Colon (tissue), 2 donors: ENCODE data around the gene VGLL4.

ENCODE experiments used
- FAIRE-seq: peaks from 2 replicates; lab custom pipeline; 2012; peaks lifted over from hg19 to GRCh38; lab: Jason Lieb, UNC
- donor health status: control.
- donor health status: control.

Gene VGLL4

DNA sequence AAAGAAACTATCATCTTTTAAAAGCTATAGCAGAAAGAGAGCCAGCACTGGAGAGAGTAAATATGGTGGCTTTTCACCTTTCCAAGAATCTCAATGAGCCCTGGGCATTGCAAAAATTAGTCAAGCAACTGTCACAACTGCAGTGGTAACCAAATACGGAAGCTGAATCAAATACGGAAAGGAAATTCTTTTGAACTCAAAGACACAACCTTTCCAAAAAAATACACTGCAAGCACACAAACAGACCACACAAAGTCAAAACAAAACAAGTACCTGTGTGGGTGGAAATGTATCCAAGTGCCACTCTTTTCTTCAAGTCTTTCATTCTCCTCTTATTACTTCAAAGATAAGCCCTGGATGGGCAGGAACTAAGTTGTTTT lies 17.6 kb downstream of the VGLL4 start:
- FAIRE-seq, result no peak

DNA sequence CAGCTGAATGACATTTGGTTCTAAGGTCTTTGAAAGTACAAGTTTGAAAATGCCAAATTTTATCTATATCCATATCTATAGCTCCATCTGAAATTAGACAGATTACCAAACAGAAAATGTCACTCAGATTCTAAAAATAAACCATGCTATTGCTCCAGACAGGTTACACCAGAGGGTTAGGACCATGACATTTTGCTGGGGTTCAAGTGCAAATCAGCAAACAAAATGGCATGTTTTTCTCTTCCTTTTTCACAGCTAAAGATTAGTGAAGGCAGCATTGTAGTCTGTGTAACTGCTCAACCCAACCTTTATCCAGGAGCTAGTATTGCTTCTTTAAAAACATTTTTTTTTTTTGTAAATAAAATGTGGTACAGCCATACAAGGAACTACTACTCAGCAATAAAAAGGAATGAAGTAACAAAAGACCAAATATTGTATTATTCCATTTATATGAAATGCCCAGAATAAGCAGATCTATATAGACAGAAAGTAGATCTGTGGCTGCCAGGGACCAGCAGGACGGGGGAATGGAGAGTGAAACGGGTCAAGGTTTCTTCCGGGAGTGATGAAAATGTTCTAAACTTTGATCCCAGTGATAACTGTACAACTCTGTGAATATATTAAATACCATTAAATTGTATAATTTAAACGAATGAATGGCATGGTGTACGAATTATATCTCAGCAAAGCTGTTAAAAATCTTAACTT lies 18.2 kb downstream of the VGLL4 start:
- no peak for FAIRE-seq

- FAIRE-seq, result no peak
Measured at GRCh38 chr3:11624704-11625375, 18.9 kb downstream of the VGLL4 start.

DNA sequence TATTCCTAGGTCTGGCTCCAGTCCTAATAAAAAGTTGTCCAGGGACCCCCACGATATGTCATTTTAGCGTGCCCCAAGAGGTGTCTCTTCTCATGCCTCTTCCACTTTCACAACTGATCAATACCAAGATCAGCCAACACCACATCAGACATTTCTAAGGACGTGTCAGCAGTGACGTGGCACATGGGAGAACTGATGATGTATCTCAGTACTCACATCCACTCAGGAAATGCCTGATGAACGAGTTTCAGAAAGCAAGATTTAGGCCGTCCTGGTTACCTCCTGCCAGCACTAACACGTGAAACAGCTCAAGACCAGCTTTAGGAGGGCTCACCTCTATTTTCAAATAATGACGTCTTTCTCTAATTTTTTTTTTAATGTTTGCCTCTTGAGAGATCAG lies 19.6 kb downstream of the VGLL4 start:
- FAIRE-seq, result no peak

DNA sequence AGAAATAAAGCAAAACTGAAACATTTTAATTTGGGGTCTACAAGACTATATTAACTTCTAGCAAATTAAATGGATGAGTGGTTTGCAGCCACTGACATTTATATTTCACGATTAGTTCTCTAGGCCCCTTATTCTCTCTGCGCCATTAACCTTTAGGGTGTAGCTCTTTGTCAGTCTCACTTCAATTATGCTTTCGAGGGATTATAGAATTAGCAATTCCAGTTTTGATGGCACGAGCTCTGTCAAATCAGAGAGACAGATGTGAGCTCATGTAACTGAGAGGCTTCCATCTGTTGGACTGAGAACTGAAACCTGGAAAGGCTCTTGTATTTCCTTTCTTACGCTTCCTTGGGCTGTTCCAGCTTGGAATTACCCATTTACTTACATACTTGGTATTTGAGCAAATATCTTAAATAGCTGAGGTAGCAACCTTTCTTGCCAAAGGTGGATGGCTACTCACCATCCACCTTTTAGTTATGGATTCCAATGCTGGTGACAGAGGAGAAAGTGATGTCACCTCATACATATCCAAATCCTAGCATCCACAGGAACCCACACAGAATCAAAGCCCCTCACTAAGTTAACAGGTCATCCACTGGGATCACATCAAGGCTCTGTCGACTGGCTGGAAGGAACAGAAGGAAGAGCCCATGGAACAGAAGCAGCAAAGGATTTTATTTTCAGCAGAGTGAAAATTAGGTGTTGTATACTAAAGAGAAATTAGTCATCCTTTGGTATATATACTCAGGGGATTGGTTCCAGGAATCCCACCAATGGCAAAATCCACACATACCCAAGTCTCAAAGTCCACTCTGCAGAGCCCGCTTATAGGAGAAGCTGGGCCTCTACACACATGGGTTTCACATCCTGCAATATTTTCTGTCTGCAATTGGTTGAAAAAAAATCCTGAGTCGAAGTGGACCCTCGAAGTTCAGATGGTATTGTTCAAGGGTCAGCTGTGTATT lies 20.8 kb downstream of the VGLL4 start:
- no peak for FAIRE-seq

DNA sequence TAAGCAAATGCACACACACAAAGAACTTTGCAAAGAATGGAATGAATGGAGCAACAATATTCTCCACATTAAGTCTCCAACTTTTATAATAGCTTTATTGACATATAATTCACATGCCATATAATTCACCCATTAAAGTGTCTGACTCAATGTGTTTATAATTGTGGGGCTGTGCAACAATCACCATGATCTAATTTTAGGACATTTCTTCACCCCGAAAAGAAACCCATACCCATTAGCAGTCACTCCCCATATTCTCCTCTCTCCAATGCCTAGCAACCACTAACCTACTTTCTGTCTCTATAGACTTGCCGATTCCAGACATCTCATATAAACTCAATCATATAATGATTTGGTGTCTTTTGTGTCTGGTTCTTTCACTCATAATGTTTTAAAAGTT lies 22.6 kb downstream of the VGLL4 start:
- no peak for FAIRE-seq

DNA sequence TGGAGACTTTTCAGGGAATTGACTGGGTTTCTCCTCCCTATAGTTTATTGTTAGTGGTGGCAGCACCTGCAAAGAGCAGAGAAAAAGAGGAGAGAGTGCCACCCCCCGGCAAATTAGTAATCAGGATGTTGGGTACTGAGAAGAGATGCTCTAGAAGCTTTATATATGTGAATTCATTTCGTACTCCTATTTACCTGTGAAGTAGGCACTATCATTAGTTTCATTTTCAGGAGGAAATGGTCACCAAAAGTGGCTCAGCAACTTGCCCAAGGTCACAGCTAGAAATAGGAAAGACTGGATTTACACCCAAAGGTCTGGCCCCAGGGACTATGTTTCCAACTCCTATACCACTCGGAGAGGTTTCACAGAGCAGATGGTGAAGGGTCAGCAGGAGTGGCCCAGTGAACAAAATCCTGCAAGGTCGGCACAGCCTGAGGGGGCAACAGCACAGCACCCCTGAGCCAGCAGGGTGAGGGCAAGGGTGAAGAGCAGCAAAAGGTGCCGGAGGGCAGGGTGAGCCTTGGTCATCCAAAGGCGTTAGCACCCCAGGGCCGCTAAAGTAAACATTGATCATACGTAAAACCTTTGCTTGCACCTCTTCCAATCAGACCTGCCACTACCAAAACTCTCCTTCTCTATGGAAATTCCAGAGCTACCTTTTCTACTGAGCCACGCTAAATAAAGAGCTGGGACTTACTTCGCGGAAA lies 23.6 kb downstream of the VGLL4 start:
- FAIRE-seq, result no peak

GRCh38 chr3:11619461-11619860 lies 24.3 kb downstream of the VGLL4 start:
- no peak for FAIRE-seq

DNA sequence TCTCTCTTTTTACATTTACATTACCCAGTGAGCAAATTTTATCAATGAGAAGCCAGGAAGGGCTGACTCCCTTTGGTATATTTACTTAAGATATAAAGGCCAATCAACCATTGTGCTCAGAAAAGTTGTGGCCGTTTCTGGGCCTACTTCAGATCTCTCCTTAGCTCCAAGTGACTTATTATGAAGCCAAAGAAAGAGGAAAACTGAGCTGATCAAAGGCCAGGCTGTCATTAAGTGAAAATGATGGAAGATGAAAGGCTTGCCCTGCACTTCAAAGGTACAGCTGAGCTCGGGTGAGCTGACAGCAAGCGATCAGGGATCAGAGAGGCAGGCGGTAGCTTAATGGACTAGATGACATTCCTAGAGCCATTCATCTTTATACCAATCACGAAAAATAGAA lies 24.8 kb downstream of the VGLL4 start:
- FAIRE-seq, result no peak

GRCh38 chr3:11616551-11616950 lies 27.2 kb downstream of the VGLL4 start:
- FAIRE-seq, result no peak

DNA sequence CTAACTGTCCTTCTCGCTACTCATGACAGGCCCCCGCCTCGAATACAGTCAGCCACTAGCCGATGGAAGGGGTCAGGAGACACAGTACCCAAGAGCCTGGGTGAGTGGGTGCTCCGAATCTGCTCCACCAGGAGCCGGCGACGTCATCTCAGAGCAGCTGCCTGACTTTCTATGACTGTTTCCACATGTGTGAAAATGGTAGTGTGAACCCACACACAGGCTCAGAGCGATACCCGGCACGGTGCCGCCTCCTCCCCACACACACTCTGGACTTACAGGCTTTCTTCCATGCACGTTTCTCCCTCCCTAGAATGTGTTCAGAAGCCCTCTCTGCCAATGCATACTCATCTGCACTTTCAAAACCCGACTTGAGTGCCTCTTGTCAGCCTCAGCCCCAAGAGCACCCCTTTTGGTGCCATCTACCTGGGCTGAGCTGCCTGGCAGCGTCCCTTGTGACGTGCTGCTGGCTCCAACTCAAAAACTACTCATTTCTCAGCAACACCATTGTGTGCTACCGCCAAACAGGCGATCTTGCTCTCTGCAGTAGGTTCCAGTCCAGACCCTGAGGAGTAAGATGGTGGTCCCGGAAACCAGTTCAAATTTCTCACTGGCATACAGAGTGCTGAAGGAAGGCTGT lies 29.7 kb downstream of the VGLL4 start:
- no peak for FAIRE-seq

GRCh38 chr3:11613319-11613718 lies 30.4 kb downstream of the VGLL4 start:
- no peak for FAIRE-seq

DNA sequence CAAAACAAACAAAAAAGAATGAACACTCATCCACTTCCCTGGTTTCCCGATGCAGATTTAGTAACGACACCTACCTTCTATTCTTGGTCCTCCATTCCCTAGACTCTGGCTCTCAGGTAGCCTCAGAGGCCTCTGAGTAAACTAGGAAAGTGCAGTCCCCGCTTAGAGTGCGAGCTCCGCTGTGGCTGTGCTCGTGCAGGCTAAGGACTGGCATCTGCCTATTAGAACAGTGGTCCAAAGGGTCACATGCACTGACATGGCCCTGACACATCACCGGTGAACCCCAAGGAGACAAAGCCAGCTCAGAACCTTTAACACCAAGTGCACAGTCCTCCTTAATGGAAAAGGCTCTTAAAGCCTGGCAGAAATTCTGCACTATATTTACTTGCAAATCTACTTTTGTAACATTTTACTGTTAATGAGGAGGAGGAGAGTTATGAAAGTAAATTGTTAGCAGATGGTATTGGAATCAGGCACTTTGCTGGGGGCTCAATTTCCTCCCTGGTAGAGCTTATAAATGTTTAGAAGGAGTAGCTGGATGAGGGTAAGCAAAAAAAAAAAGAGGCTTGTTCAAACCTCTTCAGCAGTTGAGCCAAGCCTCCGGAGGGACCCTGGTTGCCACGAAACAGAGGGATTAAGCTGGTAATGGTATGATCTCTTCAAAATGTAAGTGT lies 31.1 kb downstream of the VGLL4 start:
- FAIRE-seq, result no peak

DNA sequence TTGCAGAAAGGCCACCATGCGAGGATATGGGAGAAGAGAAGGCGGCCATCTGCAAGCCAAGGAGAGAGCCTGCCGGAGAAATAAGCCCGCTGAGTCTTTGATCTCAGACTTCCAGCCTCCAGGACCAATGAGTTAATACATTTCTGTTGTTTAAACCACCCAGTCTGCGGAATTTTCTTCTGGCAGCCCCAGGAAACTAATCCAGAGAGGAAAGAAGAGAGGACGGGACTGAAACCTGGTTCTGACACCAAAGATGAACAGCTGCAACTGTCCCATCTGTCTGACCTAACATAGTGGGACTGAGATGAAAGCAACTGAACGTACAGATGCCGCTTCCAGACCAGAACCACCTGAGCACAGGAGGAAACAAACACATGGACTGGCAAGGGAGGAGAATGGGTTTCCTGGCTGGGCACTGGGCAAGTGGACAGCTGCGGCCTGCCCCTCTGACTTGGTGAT lies 32.3 kb downstream of the VGLL4 start:
- FAIRE-seq, result no peak

GRCh38 chr3:11610700-11611275 lies 32.9 kb downstream of the VGLL4 start:
- no peak for FAIRE-seq

DNA sequence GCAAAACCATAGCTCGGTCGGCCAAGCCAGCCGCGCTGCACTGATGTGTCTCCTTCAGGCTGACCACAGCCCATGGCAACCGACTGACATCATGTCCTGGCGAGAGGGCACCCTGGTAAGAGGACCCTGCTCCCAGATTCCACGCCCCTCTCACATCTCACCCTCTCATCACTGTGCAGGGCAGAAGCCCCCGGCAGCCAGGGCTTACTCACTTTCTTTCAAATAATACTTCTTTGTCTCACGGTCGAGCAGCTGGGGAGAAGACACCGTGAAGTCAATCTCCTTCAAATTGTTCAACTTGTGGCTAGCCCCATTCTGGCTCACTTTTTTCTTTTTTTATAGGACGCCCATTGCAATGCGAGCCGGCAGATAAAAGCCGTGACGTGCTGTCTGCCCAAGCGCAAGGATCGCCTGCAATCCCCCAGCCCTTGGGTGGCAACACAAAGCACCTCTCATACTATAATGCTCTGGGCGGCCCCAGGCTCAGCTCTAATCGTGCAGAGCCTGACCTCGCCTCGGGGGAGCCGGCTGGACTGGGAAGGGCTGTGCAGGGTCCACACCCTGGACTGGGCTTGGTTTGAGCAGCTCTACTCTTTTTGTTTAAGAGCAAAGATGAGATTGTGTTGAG lies 33.6 kb downstream of the VGLL4 start:
- FAIRE-seq, result no peak

DNA sequence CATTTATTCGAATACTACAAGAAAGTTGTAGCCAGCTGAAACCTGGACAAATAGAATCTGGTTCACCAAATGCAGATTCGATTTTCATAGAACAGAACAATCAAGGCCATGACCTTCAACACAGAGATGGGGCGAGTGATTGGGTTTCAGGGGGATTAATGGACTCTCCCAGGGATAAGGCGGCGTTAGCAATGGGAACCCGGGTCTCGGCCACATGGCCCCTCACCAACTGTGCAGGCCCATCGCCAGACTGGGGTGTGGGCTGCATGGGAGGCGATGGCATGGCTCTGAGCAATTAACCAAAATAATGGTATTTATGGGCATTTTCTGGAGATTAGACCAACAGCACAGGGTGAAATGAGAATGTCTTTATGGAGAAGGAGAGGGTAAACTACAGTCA lies 34.2 kb downstream of the VGLL4 start:
- FAIRE-seq, result no peak

DNA sequence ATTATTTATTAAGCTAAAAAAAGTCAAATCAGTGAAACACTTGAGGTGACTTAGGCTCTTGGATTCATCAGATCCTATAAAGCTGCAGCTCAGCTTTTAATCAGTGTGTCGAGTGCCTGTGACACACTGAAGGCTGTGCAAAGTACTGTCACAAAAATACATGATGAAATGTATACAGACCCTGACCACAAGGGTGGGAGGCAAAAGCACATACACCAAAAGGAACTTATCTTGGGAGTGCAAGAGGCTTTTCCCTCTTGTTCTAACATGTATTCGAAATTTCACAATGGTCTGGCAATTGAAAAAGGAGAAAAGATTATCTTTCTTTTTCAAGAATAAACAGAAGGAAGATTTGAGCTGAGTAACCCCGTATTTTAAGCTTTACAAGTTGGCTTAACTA lies 35.9 kb downstream of the VGLL4 start:
- FAIRE-seq, result no peak

GRCh38 chr3:11606865-11607440 lies 36.8 kb downstream of the VGLL4 start:
- no peak for FAIRE-seq
